T-helper 17 cell (primary cell): ENCODE measurements around the gene PLPP6. TPM values are rescaled to one million over a fixed set of nuclear protein-coding genes. Genes with fewer than 3 reads are reported as not detected.

Source experiments
- ATAC-seq: fragments of 150-1000 bp; cut with Tn5 transposase; 2 replicates; pipeline ENCODE4 v1.10.0; 2021; ENCODE audit warnings: mild to moderate bottlenecking, moderate library complexity
- DNase-seq, 3 donors: peaks; one replicate each; pipeline versions ENCODE4 v3.0.0 to v3.0.0-alpha.2; 2020 to 2021
- H3K9me3 ChIP-seq: one replicate; pipeline ENCODE4 v1.7.0; 2013; ENCODE audit warnings: low read length, mild to moderate bottlenecking; ENCODE audit not compliant: control insufficient read depth, poor library complexity, severe bottlenecking
- H3K27ac Mint-ChIP-seq: one replicate; pipeline ENCODE4 v1.8.0; 2022; ENCODE audit warnings: mild to moderate bottlenecking, moderate library complexity, mixed read lengths
- H3K27me3 Mint-ChIP-seq: one replicate; pipeline ENCODE4 v1.8.0; 2022; ENCODE audit warnings: mixed read lengths
- H3K36me3 Mint-ChIP-seq: one replicate; pipeline ENCODE4 v1.8.0; 2022; ENCODE audit warnings: low read depth, mixed read lengths
- H3K4me1 Mint-ChIP-seq: one replicate; pipeline ENCODE4 v1.8.0; 2022; ENCODE audit warnings: mild to moderate bottlenecking, mixed read lengths
- H3K4me3 Mint-ChIP-seq: one replicate; pipeline ENCODE4 v1.8.0; 2022; ENCODE audit warnings: mild to moderate bottlenecking, moderate library complexity, mixed read lengths
- total RNA-seq, 4 donors: library from RNA in 2 of 4; stranded (reverse) in 2 of 4; gene quantifications; one replicate each; pipeline ENCODE4 v1.2.3 and lab custom pipeline; 2022 to 2026

Gene PLPP6
- total RNA-seq (1 to 10 TPM; 5.9 to 7.7 TPM), total RNA-seq (lab: John Stamatoyannopoulos, UW) (15.3 to 16.6 reads per million in 2 donors)

GRCh38 chr9:4662108-4662988 is at the start of gene PLPP6:
Gene PLPP6 (plus strand): TSS chr9:4662294. CDS start chr9:4662376, 82 bp downstream.
- no peaks in the 10 kb centered on the region for H3K9me3 ChIP-seq
- DNase-seq (peak; percentile 62 to 76 (median 76)), ATAC-seq (peak; percentile 78)
- H3K27ac Mint-ChIP-seq: peak within 1 kb of the TSS; percentile 98
- H3K4me1 Mint-ChIP-seq: peaks cover 49% of the 10 kb centered on the region
- H3K4me3 Mint-ChIP-seq: peak within 1 kb of the TSS; percentile 93
- no peaks in the 10 kb centered on the region for H3K36me3 Mint-ChIP-seq
- no peaks in the 10 kb centered on the region for H3K27me3 Mint-ChIP-seq

- Mint-ChIP-seq H3K27ac (no peak overlapping the region), H3K4me3 (no peak overlapping the region)
These were observed 47.5 kb upstream of the PLPP6 start for GRCh38 chr9:4614627-4615026.

GRCh38 chr9:4615251-4615650 is 46.8 kb upstream of the PLPP6 start:
- Mint-ChIP-seq H3K36me3 (peaks cover 6% of the 10 kb centered on the region), H3K4me3 (no peak overlapping the region), H3K27me3 (peaks cover 6% of the 10 kb centered on the region), H3K27ac (no peak overlapping the region), H3K4me1 (peaks cover 19% of the 10 kb centered on the region)
- ATAC-seq: no peak
- no peak for DNase-seq
- H3K9me3 ChIP-seq: no peaks in the 10 kb centered on the region

More at GRCh38 chr9:4614627-4615026, 47.5 kb upstream of the PLPP6 start:
- ATAC-seq (no peak), DNase-seq (no peak)
- peaks cover 13% of the 10 kb centered on the region for H3K4me1 Mint-ChIP-seq
- no peaks in the 10 kb centered on the region for H3K9me3 ChIP-seq
- peaks cover 6% of the 10 kb centered on the region for H3K36me3 Mint-ChIP-seq
- peaks cover 6% of the 10 kb centered on the region for H3K27me3 Mint-ChIP-seq

- no peaks in the 10 kb centered on the region for H3K9me3 ChIP-seq
- Mint-ChIP-seq H3K4me1 (peaks cover 21% of the 10 kb centered on the region), H3K4me3 (no peak overlapping the region), H3K36me3 (peaks cover 6% of the 10 kb centered on the region), H3K27me3 (peaks cover 6% of the 10 kb centered on the region), H3K27ac (no peak overlapping the region)
- ATAC-seq: peak; percentile 21
- no peak for DNase-seq
These were observed 46.3 kb upstream of the PLPP6 start for GRCh38 chr9:4615778-4616177.

- H3K27me3 Mint-ChIP-seq: peaks cover 6% of the 10 kb centered on the region
- H3K36me3 Mint-ChIP-seq: peaks cover 6% of the 10 kb centered on the region
- H3K9me3 ChIP-seq: no peaks in the 10 kb centered on the region
- H3K27ac Mint-ChIP-seq: no peak overlapping the region
- ATAC-seq: no peak
- no peak overlapping the region for H3K4me3 Mint-ChIP-seq
- H3K4me1 Mint-ChIP-seq: peaks cover 21% of the 10 kb centered on the region
- DNase-seq: no peak
These were observed 44.3 kb upstream of the PLPP6 start for GRCh38 chr9:4617752-4618151.

GRCh38 chr9:4618700-4619099 is 43.4 kb upstream of the PLPP6 start:
- DNase-seq: no peak
- Mint-ChIP-seq H3K4me1 (peaks cover 21% of the 10 kb centered on the region), H3K4me3 (no peak overlapping the region)

GRCh38 chr9:4620057-4620765 is 41.9 kb upstream of the PLPP6 start:
- peaks cover 6% of the 10 kb centered on the region for H3K27me3 Mint-ChIP-seq
- DNase-seq (no peak), ATAC-seq (peak; percentile 75)
- H3K4me1 Mint-ChIP-seq: peaks cover 19% of the 10 kb centered on the region
- H3K36me3 Mint-ChIP-seq: peaks cover 3% of the 10 kb centered on the region
- H3K4me3 Mint-ChIP-seq: peak overlapping the region; percentile 22
- H3K27ac Mint-ChIP-seq: peak overlapping the region; percentile 25
- H3K9me3 ChIP-seq: no peaks in the 10 kb centered on the region

More at GRCh38 chr9:4618700-4619099, 43.4 kb upstream of the PLPP6 start:
- peak overlapping the region; percentile 25 for H3K27ac Mint-ChIP-seq
- ATAC-seq: no peak
- no peaks in the 10 kb centered on the region for H3K9me3 ChIP-seq
- H3K27me3 Mint-ChIP-seq: peaks cover 6% of the 10 kb centered on the region
- H3K36me3 Mint-ChIP-seq: peaks cover 6% of the 10 kb centered on the region

- Mint-ChIP-seq H3K36me3 (no peaks in the 10 kb centered on the region), H3K27me3 (peaks cover 6% of the 10 kb centered on the region), H3K4me1 (peaks cover 15% of the 10 kb centered on the region), H3K27ac (no peak overlapping the region), H3K4me3 (no peak overlapping the region)
- no peaks in the 10 kb centered on the region for H3K9me3 ChIP-seq
- DNase-seq: no peak
- ATAC-seq: no peak
These were observed 41.1 kb upstream of the PLPP6 start for GRCh38 chr9:4620881-4621555.

GRCh38 chr9:4622016-4622415 is 40.1 kb upstream of the PLPP6 start:
- peaks cover 15% of the 10 kb centered on the region for H3K4me1 Mint-ChIP-seq
- ATAC-seq (no peak), DNase-seq (no peak)
- no peak overlapping the region for H3K4me3 Mint-ChIP-seq
- no peaks in the 10 kb centered on the region for H3K9me3 ChIP-seq
- peaks cover 6% of the 10 kb centered on the region for H3K27me3 Mint-ChIP-seq
- no peaks in the 10 kb centered on the region for H3K36me3 Mint-ChIP-seq
- H3K27ac Mint-ChIP-seq: no peak overlapping the region

- H3K27ac Mint-ChIP-seq: no peak overlapping the region
- H3K36me3 Mint-ChIP-seq: no peaks in the 10 kb centered on the region
- DNase-seq: no peak
- no peaks in the 10 kb centered on the region for H3K9me3 ChIP-seq
- H3K4me3 Mint-ChIP-seq: no peak overlapping the region
- H3K27me3 Mint-ChIP-seq: peaks cover 7% of the 10 kb centered on the region
- ATAC-seq: no peak
- H3K4me1 Mint-ChIP-seq: no peaks in the 10 kb centered on the region
These were observed 31.3 kb upstream of the PLPP6 start for GRCh38 chr9:4630836-4631235.

- ATAC-seq (no peak), DNase-seq (no peak)
- Mint-ChIP-seq H3K36me3 (peaks cover 2% of the 10 kb centered on the region), H3K27ac (peak overlapping the region; percentile 77), H3K4me3 (no peak overlapping the region), H3K27me3 (peaks cover 15% of the 10 kb centered on the region), H3K4me1 (peaks cover 5% of the 10 kb centered on the region)
- H3K9me3 ChIP-seq: no peaks in the 10 kb centered on the region
These were observed 23.1 kb upstream of the PLPP6 start for GRCh38 chr9:4638968-4639367.

GRCh38 chr9:4639420-4639819 is 22.7 kb upstream of the PLPP6 start:
- peaks cover 2% of the 10 kb centered on the region for H3K36me3 Mint-ChIP-seq

GRCh38 chr9:4640027-4640426 is 22.1 kb upstream of the PLPP6 start:
- H3K4me3 Mint-ChIP-seq: no peak overlapping the region
- ATAC-seq: peak; percentile 51

More at GRCh38 chr9:4639420-4639819, 22.7 kb upstream of the PLPP6 start:
- ATAC-seq (no peak), DNase-seq (no peak)
- H3K27ac Mint-ChIP-seq: peak overlapping the region; percentile 77
- H3K9me3 ChIP-seq: no peaks in the 10 kb centered on the region
- H3K4me1 Mint-ChIP-seq: peaks cover 5% of the 10 kb centered on the region
- peaks cover 15% of the 10 kb centered on the region for H3K27me3 Mint-ChIP-seq
- H3K4me3 Mint-ChIP-seq: no peak overlapping the region

More at GRCh38 chr9:4640027-4640426, 22.1 kb upstream of the PLPP6 start:
- no peaks in the 10 kb centered on the region for H3K9me3 ChIP-seq
- peak in 2 of 3 donors; percentile 14 to 16 for DNase-seq
- Mint-ChIP-seq H3K27me3 (peaks cover 12% of the 10 kb centered on the region), H3K4me1 (peaks cover 5% of the 10 kb centered on the region), H3K36me3 (peaks cover 2% of the 10 kb centered on the region), H3K27ac (no peak overlapping the region)
